Activated CD8-positive, alpha-beta T cell treated with anti-CD3 and anti-CD28 coated beads, Interleukin-2, amount 10 ng/mL, durations not matched to agents 7 days and 5 days (primary cell): Measurements from ENCODE around the gene NTM. TPM values are rescaled to one million over a fixed set of nuclear protein-coding genes. Genes with fewer than 3 reads are reported as not detected.
"Not testable (repeated sequence)": the region's sequence is repeated elsewhere in the genome, so short reads cannot be mapped to it uniquely, and the experiment has no call there.

ENCODE experiments used
- ATAC-seq: fragments of 150-1000 bp; cut with Tn5 transposase; one replicate; pipeline ENCODE4 v1.10.0; 2021; ENCODE audit warnings: moderate library complexity
- CTCF ChIA-PET: fragments of 350-600 bp; sonication (Branson Sonifier 250); formaldehyde crosslinking; loops from one replicate; lab custom pipeline; 2021; ENCODE audit warnings: antibody characterized with exemption; lab: Charles Lee
- POLR2A ChIA-PET: fragments of 350-600 bp; sonication (Branson Sonifier 250); formaldehyde crosslinking; loops from one replicate; lab custom pipeline; 2021; ENCODE audit warnings: antibody characterized with exemption; lab: Charles Lee
- DNase-seq: peaks from one replicate; pipeline ENCODE4 v3.0.0-alpha.2; 2020
- H3K27ac Mint-ChIP-seq: one replicate; pipeline ENCODE4 v1.8.0; 2021; ENCODE audit warnings: mild to moderate bottlenecking, mixed read lengths
- H3K27me3 Mint-ChIP-seq: one replicate; pipeline ENCODE4 v1.8.0; 2021; ENCODE audit warnings: low read depth, mixed read lengths
- H3K36me3 Mint-ChIP-seq: one replicate; pipeline ENCODE4 v1.8.0; 2021; ENCODE audit warnings: low read depth, mixed read lengths
- H3K4me1 Mint-ChIP-seq: one replicate; pipeline ENCODE4 v1.8.0; 2021; ENCODE audit warnings: low read depth, mixed read lengths
- H3K4me3 Mint-ChIP-seq: one replicate; pipeline ENCODE4 v1.8.0; 2021; ENCODE audit warnings: mild to moderate bottlenecking, mixed read lengths
- H3K9me3 Mint-ChIP-seq: one replicate; pipeline ENCODE4 v1.8.0; 2022; ENCODE audit warnings: mixed read lengths; ENCODE audit not compliant: insufficient read depth
- total RNA-seq, 2 experiments: library from RNA; stranded (reverse); gene quantifications; one replicate each; pipeline ENCODE4 v1.2.3, GENCODE V29; 2021

Gene NTM
- total RNA-seq, 2 experiments from 2014 or later = not detected

GRCh38 chr11:131408025-131408640 is 37.7 kb downstream of the NTM start:
- H3K4me3 Mint-ChIP-seq = no peak overlapping the region
- no peak overlapping the region for H3K27ac Mint-ChIP-seq
- H3K9me3 Mint-ChIP-seq = no peaks in the 10 kb centered on the region
- no peaks in the 10 kb centered on the region for H3K27me3 Mint-ChIP-seq
- POLR2A ChIA-PET = no interaction called here
- CTCF ChIA-PET = interaction anchor here (0.5 kb wide), 1 partner anchor 226 kb away, joined by 3 read pairs; no protein-coding TSS in a partner anchor
- no peak for ATAC-seq
- no peaks in the 10 kb centered on the region for H3K4me1 Mint-ChIP-seq
- no peak for DNase-seq
- H3K36me3 Mint-ChIP-seq = no peaks in the 10 kb centered on the region

- no peaks in the 10 kb centered on the region for H3K36me3 Mint-ChIP-seq
- no peaks in the 10 kb centered on the region for H3K27me3 Mint-ChIP-seq
- H3K27ac Mint-ChIP-seq = no peak overlapping the region
- DNase-seq (no peak), ATAC-seq (no peak)
- H3K9me3 Mint-ChIP-seq = no peaks in the 10 kb centered on the region
- no peaks in the 10 kb centered on the region for H3K4me1 Mint-ChIP-seq
- ChIA-PET POLR2A (no interaction called here), CTCF (no interaction called here)
- no peak overlapping the region for H3K4me3 Mint-ChIP-seq
These were observed 38.9 kb downstream of the NTM start for GRCh38 chr11:131409345-131409744.

GRCh38 chr11:131411636-131412035 is 41.2 kb downstream of the NTM start:
- POLR2A ChIA-PET = no interaction called here
- H3K4me1 Mint-ChIP-seq = no peaks in the 10 kb centered on the region
- H3K27ac Mint-ChIP-seq = no peak overlapping the region
- no peaks in the 10 kb centered on the region for H3K36me3 Mint-ChIP-seq
- H3K9me3 Mint-ChIP-seq = no peaks in the 10 kb centered on the region
- ATAC-seq = no peak
- H3K27me3 Mint-ChIP-seq = no peaks in the 10 kb centered on the region
- CTCF ChIA-PET = interaction anchor here (0.8 kb wide), 1 partner anchor 45 kb away, joined by 3 read pairs; no protein-coding TSS in a partner anchor
- H3K4me3 Mint-ChIP-seq = no peak overlapping the region
- DNase-seq = no peak

- H3K36me3 Mint-ChIP-seq = no peaks in the 10 kb centered on the region
These were observed 41.6 kb downstream of the NTM start for GRCh38 chr11:131412061-131412460.

GRCh38 chr11:131413217-131413616 is 42.8 kb downstream of the NTM start:
- Mint-ChIP-seq H3K4me1 (no peaks in the 10 kb centered on the region), H3K27ac (no peak overlapping the region), H3K36me3 (no peaks in the 10 kb centered on the region), H3K4me3 (no peak overlapping the region), H3K9me3 (no peaks in the 10 kb centered on the region), H3K27me3 (no peaks in the 10 kb centered on the region)
- ChIA-PET CTCF (no interaction called here), POLR2A (no interaction called here)
- DNase-seq (no peak), ATAC-seq (no peak)

More at GRCh38 chr11:131412061-131412460, 41.6 kb downstream of the NTM start:
- CTCF ChIA-PET = interaction anchor here (0.8 kb wide), 1 partner anchor 44 kb away, joined by 3 read pairs; no protein-coding TSS in a partner anchor
- DNase-seq = no peak
- no peaks in the 10 kb centered on the region for H3K27me3 Mint-ChIP-seq
- ATAC-seq = no peak
- H3K9me3 Mint-ChIP-seq = no peaks in the 10 kb centered on the region
- no peaks in the 10 kb centered on the region for H3K4me1 Mint-ChIP-seq
- no peak overlapping the region for H3K4me3 Mint-ChIP-seq
- POLR2A ChIA-PET = no interaction called here
- H3K27ac Mint-ChIP-seq = no peak overlapping the region

- no peaks in the 10 kb centered on the region for H3K9me3 Mint-ChIP-seq
- no peak overlapping the region for H3K27ac Mint-ChIP-seq
- no peaks in the 10 kb centered on the region for H3K4me1 Mint-ChIP-seq
- ATAC-seq = no peak
- no peaks in the 10 kb centered on the region for H3K27me3 Mint-ChIP-seq
- CTCF ChIA-PET = no interaction called here
- POLR2A ChIA-PET = no interaction called here
- H3K4me3 Mint-ChIP-seq = no peak overlapping the region
- no peak for DNase-seq
- H3K36me3 Mint-ChIP-seq = no peaks in the 10 kb centered on the region
These were observed 47.8 kb downstream of the NTM start for GRCh38 chr11:131418189-131418588.

- no peaks in the 10 kb centered on the region for H3K4me1 Mint-ChIP-seq
- no peaks in the 10 kb centered on the region for H3K27me3 Mint-ChIP-seq
- ATAC-seq = no peak
- ChIA-PET CTCF (no interaction called here), POLR2A (no interaction called here)
- no peak overlapping the region for H3K27ac Mint-ChIP-seq
- no peaks in the 10 kb centered on the region for H3K9me3 Mint-ChIP-seq
- H3K4me3 Mint-ChIP-seq = no peak overlapping the region
- H3K36me3 Mint-ChIP-seq = no peaks in the 10 kb centered on the region
- no peak for DNase-seq
These were observed 50.8 kb downstream of the NTM start for GRCh38 chr11:131421066-131421855.

- Mint-ChIP-seq H3K27ac (no peak overlapping the region), H3K4me1 (no peaks in the 10 kb centered on the region), H3K4me3 (no peak overlapping the region), H3K9me3 (no peaks in the 10 kb centered on the region), H3K36me3 (no peaks in the 10 kb centered on the region), H3K27me3 (no peaks in the 10 kb centered on the region)
- DNase-seq (no peak), ATAC-seq (no peak)
- CTCF ChIA-PET = no interaction called here
- POLR2A ChIA-PET = no interaction called here
These were observed 51.6 kb downstream of the NTM start for GRCh38 chr11:131422029-131422428.

- Mint-ChIP-seq H3K36me3 (no peaks in the 10 kb centered on the region), H3K9me3 (no peaks in the 10 kb centered on the region), H3K4me1 (no peaks in the 10 kb centered on the region), H3K27ac (no peak overlapping the region), H3K4me3 (no peak overlapping the region), H3K27me3 (no peaks in the 10 kb centered on the region)
- ChIA-PET CTCF (no interaction called here), POLR2A (no interaction called here)
- ATAC-seq (no peak), DNase-seq (no peak)
These were observed 52.1 kb downstream of the NTM start for GRCh38 chr11:131422496-131422895.

- ATAC-seq (no peak), DNase-seq (no peak)
- H3K27ac Mint-ChIP-seq = no peak overlapping the region
- H3K27me3 Mint-ChIP-seq = no peaks in the 10 kb centered on the region
- no peaks in the 10 kb centered on the region for H3K36me3 Mint-ChIP-seq
- no peaks in the 10 kb centered on the region for H3K4me1 Mint-ChIP-seq
- H3K9me3 Mint-ChIP-seq = no peaks in the 10 kb centered on the region
- ChIA-PET POLR2A (no interaction called here), CTCF (no interaction called here)
- H3K4me3 Mint-ChIP-seq = no peak overlapping the region
These were observed 53.3 kb downstream of the NTM start for GRCh38 chr11:131423688-131424087.

- H3K4me3 Mint-ChIP-seq, H3K36me3 Mint-ChIP-seq, POLR2A ChIA-PET, H3K4me1 Mint-ChIP-seq, H3K27ac Mint-ChIP-seq, DNase-seq, H3K9me3 Mint-ChIP-seq, ATAC-seq, CTCF ChIA-PET, H3K27me3 Mint-ChIP-seq: not testable (repeated sequence)
These were observed 54.0 kb downstream of the NTM start for GRCh38 chr11:131424257-131424876.

- H3K27ac Mint-ChIP-seq = no peak overlapping the region
- H3K27me3 Mint-ChIP-seq = no peaks in the 10 kb centered on the region
- no peak for DNase-seq
- H3K4me1 Mint-ChIP-seq = no peaks in the 10 kb centered on the region
- ChIA-PET CTCF (no interaction called here), POLR2A (no interaction called here)
- H3K4me3 Mint-ChIP-seq = no peak overlapping the region
- H3K36me3 Mint-ChIP-seq = no peaks in the 10 kb centered on the region
- H3K9me3 Mint-ChIP-seq = no peaks in the 10 kb centered on the region
- ATAC-seq = no peak
These were observed 54.9 kb downstream of the NTM start for GRCh38 chr11:131425285-131425684.
